Lower leg skin (tissue), 3 donors: ENCODE data around the gene GALT.

ENCODE experiments used
- POLR2A ChIP-seq, 2 donors: fragments of 450-650 bp; IDR thresholded peaks; one replicate each; pipeline ENCODE4 v1.6.1; 2016 to 2017; ENCODE audit warnings: antibody characterized with exemption in 2 of 2, mild to moderate bottlenecking in 1 of 2, moderate library complexity in 1 of 2
- TF ChIP-seq, protein P1 (sequence below), 3 donors: fragments of 450-650 bp; IDR thresholded peaks; one replicate each; pipeline ENCODE4 v1.5.1; 2016; ENCODE audit warnings: antibody characterized with exemption in 3 of 3, mild to moderate bottlenecking in 3 of 3, moderate library complexity in 2 of 3

DNA sequence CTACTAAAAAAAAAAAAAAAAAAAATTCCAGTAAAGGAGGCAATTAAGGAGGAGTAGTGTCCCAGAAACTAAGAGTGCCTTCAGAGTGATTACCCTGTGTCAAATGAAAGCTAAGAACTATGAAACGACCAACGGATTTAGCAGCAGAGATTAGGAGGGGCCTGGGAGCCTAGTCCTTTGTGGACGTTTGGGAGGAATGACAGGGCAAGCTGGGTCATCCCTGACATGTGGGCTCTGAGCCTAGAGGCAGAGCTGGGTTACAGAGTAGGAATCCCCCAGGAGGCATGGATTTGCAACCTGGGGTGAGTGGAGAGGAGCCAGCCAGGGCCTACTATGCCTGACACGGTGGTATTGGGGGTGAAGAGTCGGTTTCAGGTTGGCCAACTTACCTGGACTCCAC lies 13.3 kb upstream of the GALT start:
- TF ChIP-seq, protein P1, sequence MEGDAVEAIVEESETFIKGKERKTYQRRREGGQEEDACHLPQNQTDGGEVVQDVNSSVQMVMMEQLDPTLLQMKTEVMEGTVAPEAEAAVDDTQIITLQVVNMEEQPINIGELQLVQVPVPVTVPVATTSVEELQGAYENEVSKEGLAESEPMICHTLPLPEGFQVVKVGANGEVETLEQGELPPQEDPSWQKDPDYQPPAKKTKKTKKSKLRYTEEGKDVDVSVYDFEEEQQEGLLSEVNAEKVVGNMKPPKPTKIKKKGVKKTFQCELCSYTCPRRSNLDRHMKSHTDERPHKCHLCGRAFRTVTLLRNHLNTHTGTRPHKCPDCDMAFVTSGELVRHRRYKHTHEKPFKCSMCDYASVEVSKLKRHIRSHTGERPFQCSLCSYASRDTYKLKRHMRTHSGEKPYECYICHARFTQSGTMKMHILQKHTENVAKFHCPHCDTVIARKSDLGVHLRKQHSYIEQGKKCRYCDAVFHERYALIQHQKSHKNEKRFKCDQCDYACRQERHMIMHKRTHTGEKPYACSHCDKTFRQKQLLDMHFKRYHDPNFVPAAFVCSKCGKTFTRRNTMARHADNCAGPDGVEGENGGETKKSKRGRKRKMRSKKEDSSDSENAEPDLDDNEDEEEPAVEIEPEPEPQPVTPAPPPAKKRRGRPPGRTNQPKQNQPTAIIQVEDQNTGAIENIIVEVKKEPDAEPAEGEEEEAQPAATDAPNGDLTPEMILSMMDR (IDR thresholded peaks at IDR 0.05), result no peak
- TF ChIP-seq POLR2A (IDR thresholded peaks at IDR 0.05), result no peak
